ENCODE results near the gene STRN3. TPM values are rescaled to one million over a fixed set of nuclear protein-coding genes. Genes with fewer than 3 reads are reported as not detected.
"Not testable (repeated sequence)": the region's sequence is repeated elsewhere in the genome, so short reads cannot be mapped to it uniquely, and the experiment has no call there.

Gene STRN3
- 12.6 TPM for polyA plus RNA-seq (2012; ENCODE audit: missing spikeins)

- no peak for TF ChIP-seq TAF1 (IDR thresholded peaks at IDR 0.05; ENCODE audit: borderline replicate concordance, low read depth, low read length)
- TF ChIP-seq POLR2A (IDR thresholded peaks at IDR 0.05; ENCODE audit: low read depth, low read length): peak; percentile 57; the same call in 1 of the 2 replicates
- TF ChIP-seq POLR2AphosphoS5 (IDR thresholded peaks at IDR 0.05; ENCODE audit: low read depth, low read length): no peak; the same call in 1 of the 2 replicates
- no peak for FAIRE-seq
Measured at GRCh38 chr14:31026077-31026449, at the start of gene STRN3. STRN3 (minus strand) TSS chr14:31026379; CDS start chr14:31026185, 194 bp downstream.

DNA sequence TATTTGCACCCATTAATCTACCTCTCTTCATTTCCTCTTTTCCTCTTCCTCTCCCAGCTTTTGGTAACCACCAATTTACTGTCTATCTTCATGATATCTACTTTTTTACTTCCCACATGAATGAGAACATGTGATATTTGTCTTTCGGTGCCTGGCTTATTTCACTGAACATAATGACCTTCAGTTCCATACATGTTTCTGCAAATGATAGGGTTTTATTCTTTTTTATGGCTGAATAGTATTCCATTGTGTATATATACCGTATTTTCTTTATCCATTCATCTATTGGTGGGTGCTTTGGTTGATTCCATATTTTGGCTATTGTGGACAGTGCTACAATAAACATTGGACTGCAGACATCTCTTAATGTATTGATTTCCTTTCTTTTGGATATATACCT, 49.0 kb upstream of the STRN3 start:
- FAIRE-seq (no peak), DNase-seq (ENCODE audit: insufficient read length) (no peak)
- TF ChIP-seq POLR2AphosphoS5 (IDR thresholded peaks at IDR 0.05; ENCODE audit: low read depth, low read length) (no peak), POLR2A (IDR thresholded peaks at IDR 0.05; ENCODE audit: low read depth, low read length) (no peak), TAF1 (IDR thresholded peaks at IDR 0.05; ENCODE audit: borderline replicate concordance, low read depth, low read length) (no peak)

More at GRCh38 chr14:31026077-31026449, at the start of gene STRN3:
- DNase-seq (ENCODE audit: insufficient read length): no peak

DNA sequence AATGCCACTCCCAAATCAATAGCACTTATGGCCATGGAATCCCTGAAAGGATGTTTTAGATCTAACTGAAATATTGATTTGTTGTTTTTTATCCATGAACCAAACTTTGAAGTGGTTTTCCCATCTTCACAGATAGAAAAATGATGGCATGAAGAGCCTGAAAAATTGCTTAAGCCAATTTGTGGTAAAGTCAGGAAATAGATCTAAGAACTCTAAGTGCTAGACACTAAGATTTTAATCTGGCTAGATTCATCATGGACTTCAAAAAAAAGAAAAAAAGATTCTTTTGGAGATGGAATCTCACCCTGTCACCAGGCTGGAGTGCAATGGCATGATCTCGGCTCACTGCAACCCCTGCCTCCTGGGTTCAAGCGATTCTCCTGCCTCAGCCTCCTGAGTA, 45.0 kb upstream of the STRN3 start:
- no peak for DNase-seq (ENCODE audit: insufficient read length)
- TF ChIP-seq POLR2AphosphoS5 (IDR thresholded peaks at IDR 0.05; ENCODE audit: low read depth, low read length): no peak
- no peak for TF ChIP-seq POLR2A (IDR thresholded peaks at IDR 0.05; ENCODE audit: low read depth, low read length)
- no peak for TF ChIP-seq TAF1 (IDR thresholded peaks at IDR 0.05; ENCODE audit: borderline replicate concordance, low read depth, low read length)
- no peak for FAIRE-seq

DNA sequence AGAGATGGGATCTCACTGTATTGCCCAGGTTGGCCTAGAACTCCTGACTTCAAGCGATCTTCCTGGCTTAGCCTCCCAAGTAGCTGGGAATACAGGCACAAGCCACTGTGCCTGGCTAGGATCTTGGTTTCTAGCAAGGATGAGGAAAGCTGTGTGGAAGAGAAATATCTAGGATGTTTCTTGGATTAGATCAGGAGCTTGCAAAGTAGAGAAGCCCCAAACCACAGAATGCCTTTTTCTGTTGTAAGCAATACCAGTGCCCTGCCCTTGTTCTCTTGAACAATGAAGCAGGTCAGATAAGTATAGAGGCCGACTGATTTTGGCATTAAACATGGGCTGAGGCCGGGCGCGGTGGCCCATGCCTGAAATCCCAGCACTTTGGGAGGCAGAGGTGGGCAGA, 44.3 kb upstream of the STRN3 start:
- DNase-seq (ENCODE audit: insufficient read length): no peak
- no peak for FAIRE-seq
- TF ChIP-seq POLR2AphosphoS5 (IDR thresholded peaks at IDR 0.05; ENCODE audit: low read depth, low read length): no peak
- TF ChIP-seq TAF1 (IDR thresholded peaks at IDR 0.05; ENCODE audit: borderline replicate concordance, low read depth, low read length): no peak
- no peak for TF ChIP-seq POLR2A (IDR thresholded peaks at IDR 0.05; ENCODE audit: low read depth, low read length)

GRCh38 chr14:31069343-31069742, 43.2 kb upstream of the STRN3 start:
- DNase-seq (ENCODE audit: insufficient read length) (no peak), FAIRE-seq (no peak)
- TF ChIP-seq POLR2AphosphoS5 (IDR thresholded peaks at IDR 0.05; ENCODE audit: low read depth, low read length): no peak
- no peak for TF ChIP-seq TAF1 (IDR thresholded peaks at IDR 0.05; ENCODE audit: borderline replicate concordance, low read depth, low read length)
- TF ChIP-seq POLR2A (IDR thresholded peaks at IDR 0.05; ENCODE audit: low read depth, low read length): no peak

- DNase-seq (ENCODE audit: insufficient read length) (no peak), FAIRE-seq (no peak)
- TF ChIP-seq POLR2AphosphoS5 (IDR thresholded peaks at IDR 0.05; ENCODE audit: low read depth, low read length) (no peak), POLR2A (IDR thresholded peaks at IDR 0.05; ENCODE audit: low read depth, low read length) (no peak), TAF1 (IDR thresholded peaks at IDR 0.05; ENCODE audit: borderline replicate concordance, low read depth, low read length) (no peak)
Measured at GRCh38 chr14:31068235-31068634, 42.1 kb upstream of the STRN3 start.

GRCh38 chr14:31062908-31063307, 36.7 kb upstream of the STRN3 start:
- not testable (repeated sequence) for FAIRE-seq; DNase-seq (ENCODE audit: insufficient read length)

- DNase-seq (ENCODE audit: insufficient read length) (no peak), FAIRE-seq (no peak)
- no peak for TF ChIP-seq POLR2AphosphoS5 (IDR thresholded peaks at IDR 0.05; ENCODE audit: low read depth, low read length)
- no peak for TF ChIP-seq POLR2A (IDR thresholded peaks at IDR 0.05; ENCODE audit: low read depth, low read length)
- TF ChIP-seq TAF1 (IDR thresholded peaks at IDR 0.05; ENCODE audit: borderline replicate concordance, low read depth, low read length): no peak
Measured at GRCh38 chr14:31060253-31060875, 34.2 kb upstream of the STRN3 start.

DNA sequence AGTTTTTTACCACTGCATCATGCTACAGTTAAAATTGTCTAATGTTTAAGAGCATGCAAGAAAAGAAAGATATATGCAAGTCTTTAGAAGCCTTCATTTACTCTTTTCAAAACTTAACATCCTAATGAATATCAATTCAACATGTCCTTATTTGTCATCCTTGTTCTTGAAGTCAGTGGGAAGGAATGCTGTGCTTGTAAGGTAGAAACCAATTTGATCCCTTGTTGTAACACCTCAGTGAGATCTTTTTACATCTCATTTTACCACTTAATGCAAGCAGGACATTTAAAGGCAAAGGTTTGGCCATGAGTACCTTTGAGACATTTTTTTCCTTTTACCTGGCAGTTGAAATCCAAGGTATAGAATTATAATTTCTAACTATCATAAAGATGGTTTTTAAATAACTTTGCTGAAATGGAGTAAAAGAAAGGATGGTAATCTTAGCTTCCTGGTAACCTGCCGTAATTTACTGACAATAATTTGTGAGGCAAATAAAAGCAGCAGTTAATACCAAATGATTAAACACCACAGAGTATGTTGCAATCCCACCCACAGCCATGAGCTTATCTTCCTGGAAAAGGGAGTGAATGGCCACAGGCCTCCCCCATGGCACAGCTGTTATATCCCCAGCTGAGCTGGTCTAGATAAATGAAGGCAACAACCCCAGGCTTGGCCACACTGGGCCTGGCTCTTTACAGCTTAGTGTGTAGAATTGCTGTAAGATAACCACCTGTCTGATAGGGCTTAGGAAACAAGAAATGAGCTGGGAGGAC, 33.2 kb upstream of the STRN3 start:
- DNase-seq (ENCODE audit: insufficient read length) (no peak), FAIRE-seq (no peak)
- TF ChIP-seq POLR2A (IDR thresholded peaks at IDR 0.05; ENCODE audit: low read depth, low read length): no peak
- TF ChIP-seq TAF1 (IDR thresholded peaks at IDR 0.05; ENCODE audit: borderline replicate concordance, low read depth, low read length): no peak
- no peak for TF ChIP-seq POLR2AphosphoS5 (IDR thresholded peaks at IDR 0.05; ENCODE audit: low read depth, low read length)

GRCh38 chr14:31057701-31058364, 31.7 kb upstream of the STRN3 start:
- TF ChIP-seq POLR2A (IDR thresholded peaks at IDR 0.05; ENCODE audit: low read depth, low read length): no peak
- no peak for TF ChIP-seq TAF1 (IDR thresholded peaks at IDR 0.05; ENCODE audit: borderline replicate concordance, low read depth, low read length)
- TF ChIP-seq POLR2AphosphoS5 (IDR thresholded peaks at IDR 0.05; ENCODE audit: low read depth, low read length): no peak
- DNase-seq (ENCODE audit: insufficient read length) (no peak), FAIRE-seq (no peak)

DNA sequence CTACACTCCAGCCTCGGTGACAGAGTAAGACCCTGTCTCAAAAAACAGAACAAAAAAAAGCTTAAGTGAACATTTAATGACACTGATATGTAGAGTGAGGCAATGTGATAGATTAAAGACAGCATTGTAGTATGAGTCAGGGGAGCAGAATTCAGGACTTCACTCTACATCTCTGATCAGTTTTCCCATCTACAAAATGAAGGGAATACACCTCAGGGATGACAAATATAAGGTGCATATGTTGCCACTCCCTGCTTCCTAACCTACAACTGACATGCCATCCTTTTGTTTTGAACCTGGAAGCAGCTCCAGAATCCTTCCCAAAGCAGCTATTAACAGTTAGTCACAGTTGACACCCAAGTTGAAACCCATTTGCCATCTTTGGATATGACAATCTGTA, 30.9 kb upstream of the STRN3 start:
- FAIRE-seq: no peak
- DNase-seq (ENCODE audit: insufficient read length): no peak
- TF ChIP-seq POLR2A (IDR thresholded peaks at IDR 0.05; ENCODE audit: low read depth, low read length) (no peak), TAF1 (IDR thresholded peaks at IDR 0.05; ENCODE audit: borderline replicate concordance, low read depth, low read length) (no peak), POLR2AphosphoS5 (IDR thresholded peaks at IDR 0.05; ENCODE audit: low read depth, low read length) (no peak)

DNA sequence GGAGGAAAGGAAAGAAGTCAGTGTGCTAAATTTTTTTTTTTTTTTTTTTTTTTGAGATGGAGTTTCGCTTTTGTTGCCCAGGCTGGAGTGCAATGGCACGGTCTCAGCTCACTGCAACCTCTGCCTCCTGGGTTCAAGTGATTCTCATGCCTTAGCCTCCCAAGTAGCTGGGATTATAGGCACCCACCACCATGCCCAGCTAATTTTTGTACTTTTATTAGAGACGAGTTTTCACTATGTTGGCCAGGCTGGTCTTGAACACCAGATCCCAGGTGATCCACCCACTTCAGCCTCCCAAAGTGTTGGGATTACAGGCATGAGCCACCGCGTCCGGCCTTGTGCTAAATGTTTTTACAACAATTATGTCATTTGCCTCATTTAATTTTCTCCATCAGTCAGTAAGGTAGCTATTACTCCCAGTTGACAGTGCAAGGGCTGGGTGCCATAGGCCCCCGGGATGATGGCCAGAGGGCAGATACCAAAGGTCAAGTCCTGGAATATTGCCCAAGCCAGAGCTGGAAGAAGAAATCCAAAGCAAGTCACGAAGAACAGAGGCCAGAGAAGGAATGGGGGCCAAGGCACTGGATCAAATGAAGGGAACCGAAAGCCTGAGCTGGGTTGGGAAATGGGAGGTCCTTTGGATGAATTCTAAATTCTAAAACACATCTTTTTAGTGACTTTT, 26.9 kb upstream of the STRN3 start:
- not testable (repeated sequence) for FAIRE-seq; DNase-seq (ENCODE audit: insufficient read length)
